Small intestine (tissue), 7 donors: Measurements from ENCODE around the gene SERPING1. TPM values are rescaled to one million over a fixed set of nuclear protein-coding genes. Genes with fewer than 3 reads are reported as not detected.

Source experiments
- DNase-seq, 2 donors: peaks; one replicate each; pipeline versions ENCODE4 v3.0.0 to v3.0.0-alpha.2; 2013
- FAIRE-seq: peaks from 2 replicates; lab custom pipeline; 2012; peaks lifted over from hg19 to GRCh38; lab: Jason Lieb, UNC
- H3K27ac ChIP-seq, 3 donors: one replicate each; pipeline ENCODE4 v1.5.1; 2013; ENCODE audit warnings: low read length in 2 of 3, mild to moderate bottlenecking in 2 of 3, control low read depth in 1 of 3, inconsistent platforms in 1 of 3, low read depth in 1 of 3, moderate library complexity in 1 of 3
- H3K27me3 ChIP-seq, 3 donors: one replicate each; pipeline ENCODE4 v1.6.1; 2013; ENCODE audit warnings: low read length in 3 of 3, inconsistent platforms in 1 of 3; ENCODE audit not compliant: control insufficient read depth in 3 of 3, insufficient read depth in 3 of 3
- H3K36me3 ChIP-seq, 3 donors: one replicate each; pipeline ENCODE4 v1.6.1; 2013; ENCODE audit warnings: low read length in 3 of 3, inconsistent platforms in 1 of 3, low read depth in 1 of 3, mild to moderate bottlenecking in 1 of 3, moderate library complexity in 1 of 3; ENCODE audit not compliant: control insufficient read depth in 3 of 3, insufficient read depth in 2 of 3
- H3K4me1 ChIP-seq, 3 donors: one replicate each; pipeline ENCODE4 v1.6.1; 2013; ENCODE audit warnings: low read length in 2 of 3, inconsistent platforms in 1 of 3, low read depth in 1 of 3, mild to moderate bottlenecking in 1 of 3, moderate library complexity in 1 of 3; ENCODE audit not compliant: control insufficient read depth in 3 of 3, insufficient read depth in 2 of 3
- H3K4me3 ChIP-seq, 3 donors: one replicate each; pipeline ENCODE4 v1.5.1; 2013; ENCODE audit warnings: low read length in 3 of 3, control low read depth in 1 of 3, inconsistent platforms in 1 of 3, low read depth in 1 of 3, mild to moderate bottlenecking in 1 of 3, moderate library complexity in 1 of 3
- H3K9me3 ChIP-seq, 2 donors: one replicate each; pipeline ENCODE4 v1.6.1; 2013; ENCODE audit warnings: low read depth in 1 of 2, low read length in 1 of 2; ENCODE audit not compliant: control insufficient read depth in 2 of 2, insufficient read depth in 1 of 2
- WGBS, 3 donors: extraction: QIAGEN DNeasy Blood & Tissue Kit; methylation state at CpG; one replicate each; pipeline ENCODE4 v1.1.7; 2013; 5-methylcytosine and 5-hydroxymethylcytosine counted together
- polyA plus RNA-seq, 4 donors: library from polyadenylated mRNA; stranded (reverse) in 3 of 4; unstranded in 1 of 4; fragments of 200-250 nt in 3 of 4; fragments of 120-200 nt in 1 of 4; gene quantifications; one replicate each; pipeline versions ENCODE4 v1.2.1 to v1.2.3, GENCODE V29; 2013
- donor health status: healthy with polysubstance abuse.
- donor health status: control.
- donor health status: control.
- donor health status: Bipolar disorder and iron deficiency.
- donor health status: healthy.

The SERPING1 gene
- polyA plus RNA-seq, 4 donors, result 5.4 to 201 (median 20.3) TPM

- H3K27me3 ChIP-seq, result peaks cover 0 to 18% (median 0%) of the 10 kb centered on the region in 3 donors
- H3K4me3 ChIP-seq, result no peak overlapping the region
- H3K4me1 ChIP-seq, result no peaks in the 10 kb centered on the region
- no peaks in the 10 kb centered on the region for H3K9me3 ChIP-seq
- H3K27ac ChIP-seq, result no peak overlapping the region
- peaks cover 0 to 4% (median 0%) of the 10 kb centered on the region in 3 donors for H3K36me3 ChIP-seq
- no peak for DNase-seq
- FAIRE-seq, result no peak
- 85 to 98% (median 90%) methylated on average over 3 of the region's 3 CpGs for WGBS, 3 donors
Observed at GRCh38 chr11:57601297-57601696, 3.8 kb downstream of the SERPING1 start.

- 47 to 51% (median 49%) methylated on average over 8 of the region's 8 CpGs for WGBS, 3 donors
- H3K27ac ChIP-seq, result no peak overlapping the region
- H3K9me3 ChIP-seq, result no peaks in the 10 kb centered on the region
- H3K36me3 ChIP-seq, result peaks cover 0 to 4% (median 2%) of the 10 kb centered on the region in 3 donors
- no peak overlapping the region for H3K4me3 ChIP-seq
- DNase-seq, result no peak
- FAIRE-seq, result no peak
- peaks cover 0 to 6% (median 0%) of the 10 kb centered on the region in 3 donors for H3K27me3 ChIP-seq
- H3K4me1 ChIP-seq, result no peaks in the 10 kb centered on the region
Observed at GRCh38 chr11:57604296-57605027, 7.0 kb downstream of the SERPING1 start.

- Histone ChIP-seq H3K27me3 (peaks cover 0 to 6% (median 0%) of the 10 kb centered on the region in 3 donors), H3K9me3 (no peaks in the 10 kb centered on the region), H3K27ac (no peak overlapping the region), H3K4me1 (no peaks in the 10 kb centered on the region), H3K4me3 (no peak overlapping the region), H3K36me3 (peaks cover 0 to 4% (median 2%) of the 10 kb centered on the region in 3 donors)
- no peak for DNase-seq
- no peak for FAIRE-seq
- WGBS, 3 donors, result 90 to 95% (median 92%) methylated on average over 5 of the region's 5 CpGs
Observed at GRCh38 chr11:57605028-57605420, 7.5 kb downstream of the SERPING1 start.

- WGBS, 3 donors, result 78 to 87% (median 82%) methylated on average over 4 of the region's 4 CpGs
- H3K4me3 ChIP-seq, result no peak overlapping the region
- H3K27me3 ChIP-seq, result peaks cover 0 to 6% (median 0%) of the 10 kb centered on the region in 3 donors
- no peaks in the 10 kb centered on the region for H3K9me3 ChIP-seq
- peaks cover 0 to 8% (median 3%) of the 10 kb centered on the region in 3 donors for H3K36me3 ChIP-seq
- H3K27ac ChIP-seq, result no peak overlapping the region
- DNase-seq (no peak), FAIRE-seq (no peak)
- no peaks in the 10 kb centered on the region for H3K4me1 ChIP-seq
Observed at GRCh38 chr11:57610170-57610569, 12.7 kb downstream of the SERPING1 start.

GRCh38 chr11:57614234-57614772 lies 16.8 kb downstream of the SERPING1 start:
- no peak for FAIRE-seq

GRCh38 chr11:57615308-57615707 lies 17.8 kb downstream of the SERPING1 start:
- peaks cover 0 to 4% (median 2%) of the 10 kb centered on the region in 3 donors for H3K36me3 ChIP-seq
- FAIRE-seq (no peak), DNase-seq (no peak)
- no peak overlapping the region for H3K4me3 ChIP-seq
- H3K9me3 ChIP-seq, result peaks cover 0 to 9% of the 10 kb centered on the region in 2 donors
- 36 to 71% (median 50%) methylated on average over 1 of the region's 1 CpG for WGBS, 3 donors
- H3K27me3 ChIP-seq, result no peaks in the 10 kb centered on the region
- H3K27ac ChIP-seq, result no peak overlapping the region
- H3K4me1 ChIP-seq, result no peaks in the 10 kb centered on the region

More at GRCh38 chr11:57614234-57614772, 16.8 kb downstream of the SERPING1 start:
- DNase-seq, result no peak
- H3K36me3 ChIP-seq, result peaks cover 0 to 4% (median 2%) of the 10 kb centered on the region in 3 donors
- H3K27me3 ChIP-seq, result no peaks in the 10 kb centered on the region
- no peaks in the 10 kb centered on the region for H3K4me1 ChIP-seq
- H3K27ac ChIP-seq, result no peak overlapping the region
- WGBS, 3 donors, result 71 to 81% (median 72%) methylated on average over 10 of the region's 10 CpGs
- H3K9me3 ChIP-seq, result peaks cover 0 to 3% of the 10 kb centered on the region in 2 donors
- no peak overlapping the region for H3K4me3 ChIP-seq

GRCh38 chr11:57616595-57616994 lies 19.1 kb downstream of the SERPING1 start:
- peaks cover 0 to 9% of the 10 kb centered on the region in 2 donors for H3K9me3 ChIP-seq
- no peaks in the 10 kb centered on the region for H3K4me1 ChIP-seq
- no peak overlapping the region for H3K27ac ChIP-seq
- WGBS, 3 donors, result 29 to 58% (median 57%) methylated on average over 3 of the region's 3 CpGs
- no peak for FAIRE-seq
- no peaks in the 10 kb centered on the region for H3K27me3 ChIP-seq
- DNase-seq, result no peak
- no peak overlapping the region for H3K4me3 ChIP-seq
- peaks cover 0 to 4% (median 1%) of the 10 kb centered on the region in 3 donors for H3K36me3 ChIP-seq

GRCh38 chr11:57618438-57618837 lies 21.0 kb downstream of the SERPING1 start:
- DNase-seq (no peak), FAIRE-seq (no peak)
- no peak overlapping the region for H3K4me3 ChIP-seq
- H3K4me1 ChIP-seq, result no peaks in the 10 kb centered on the region
- no peaks in the 10 kb centered on the region for H3K27me3 ChIP-seq
- H3K36me3 ChIP-seq, result peaks cover 0 to 4% (median 0%) of the 10 kb centered on the region in 3 donors
- no peak overlapping the region for H3K27ac ChIP-seq
- 56 to 75% (median 63%) methylated on average over 2 of the region's 2 CpGs for WGBS, 3 donors
- H3K9me3 ChIP-seq, result peaks cover 0 to 9% of the 10 kb centered on the region in 2 donors
